KMS-11 (cell line): ENCODE data around the gene PHACTR1.

ENCODE experiments used
- H2AFZ ChIP-seq: fragments of 200-600 bp; sonication (generic); 2 replicates; pipeline ENCODE4 v1.6.1; 2016; ENCODE audit warnings: antibody characterized with exemption, mixed run types, low read depth
- H3K27ac ChIP-seq: fragments of 200-600 bp; sonication (generic); 2 replicates; pipeline ENCODE4 v1.6.1; 2016; ENCODE audit warnings: mild to moderate bottlenecking, mixed run types
- H3K27me3 ChIP-seq: fragments of 200-600 bp; sonication (generic); 2 replicates; pipeline ENCODE4 v1.6.1; 2017; ENCODE audit warnings: mild to moderate bottlenecking, low read depth, mixed run types, moderate library complexity; ENCODE audit not compliant: insufficient read depth
- H3K36me3 ChIP-seq: fragments of 200-600 bp; sonication (generic); 2 replicates; pipeline ENCODE4 v1.6.1; 2017; ENCODE audit warnings: mild to moderate bottlenecking, mixed run types; ENCODE audit not compliant: insufficient read depth
- H3K4me1 ChIP-seq: fragments of 200-600 bp; sonication (generic); 2 replicates; pipeline ENCODE4 v1.6.1; 2016; ENCODE audit warnings: mild to moderate bottlenecking, low read depth, mixed run types; ENCODE audit not compliant: poor library complexity, severe bottlenecking
- H3K4me2 ChIP-seq: fragments of 200-600 bp; sonication (generic); 2 replicates; pipeline ENCODE4 v1.7.0; 2016; ENCODE audit warnings: mild to moderate bottlenecking, mixed run types
- H3K4me3 ChIP-seq: fragments of 200-600 bp; sonication (generic); IDR thresholded peaks from 2 replicates; pipeline ENCODE4 v1.6.1; 2017; ENCODE audit warnings: low read depth, low read length, mixed read lengths; ENCODE audit not compliant: insufficient read depth
- H3K79me2 ChIP-seq: fragments of 200-600 bp; sonication (generic); 2 replicates; pipeline ENCODE4 v1.6.1; 2016; ENCODE audit warnings: low read depth, mixed run types; ENCODE audit not compliant: insufficient read depth
- H3K9ac ChIP-seq: fragments of 200-600 bp; sonication (generic); 2 replicates; pipeline ENCODE4 v1.6.1; 2016; ENCODE audit warnings: mild to moderate bottlenecking, mixed run types
- H4K20me1 ChIP-seq: fragments of 200-600 bp; sonication (generic); 2 replicates; pipeline ENCODE4 v1.6.1; 2016; ENCODE audit warnings: mild to moderate bottlenecking, mixed run types; ENCODE audit not compliant: insufficient read depth
- CTCF ChIP-seq: fragments of 200-600 bp; sonication (generic); conservative IDR thresholded peaks from 2 replicates; pipeline ENCODE4 v1.6.1; 2017; ENCODE audit warnings: low read depth, mild to moderate bottlenecking, antibody characterized with exemption, low read length, moderate library complexity, mixed read lengths

The PHACTR1 gene

GRCh38 chr6:13012977-13013680, 296.6 kb downstream of the PHACTR1 start:
- Histone ChIP-seq H3K27me3 (no peaks in the 10 kb centered on the region), H3K9ac (no peak overlapping the region), H3K4me2 (no peak overlapping the region)

GRCh38 chr6:13013681-13014503, 297.3 kb downstream of the PHACTR1 start:
- Histone ChIP-seq H3K36me3 (no peaks in the 10 kb centered on the region), H3K9ac (no peak overlapping the region), H3K4me1 (no peaks in the 10 kb centered on the region), H3K4me3 (no peak overlapping the region), H3K27me3 (no peaks in the 10 kb centered on the region), H3K27ac (no peak overlapping the region), H3K4me2 (no peak overlapping the region), H4K20me1 (no peaks in the 10 kb centered on the region), H3K79me2 (no peaks in the 10 kb centered on the region), H2AFZ (no peak overlapping the region)
- no peak for TF ChIP-seq CTCF

More at GRCh38 chr6:13012977-13013680, 296.6 kb downstream of the PHACTR1 start:
- no peaks in the 10 kb centered on the region for H3K36me3 ChIP-seq
- no peak for TF ChIP-seq CTCF
- H4K20me1 ChIP-seq, result no peaks in the 10 kb centered on the region
- H3K4me1 ChIP-seq, result no peaks in the 10 kb centered on the region
- no peak overlapping the region for H3K27ac ChIP-seq
- no peak overlapping the region for H2AFZ ChIP-seq
- no peaks in the 10 kb centered on the region for H3K79me2 ChIP-seq
- no peak overlapping the region for H3K4me3 ChIP-seq

- Histone ChIP-seq H3K27me3 (no peaks in the 10 kb centered on the region), H3K36me3 (no peaks in the 10 kb centered on the region), H3K9ac (no peak overlapping the region), H4K20me1 (no peaks in the 10 kb centered on the region), H3K79me2 (no peaks in the 10 kb centered on the region), H3K4me2 (no peak overlapping the region), H3K4me1 (no peaks in the 10 kb centered on the region), H3K4me3 (no peak overlapping the region), H2AFZ (no peak overlapping the region), H3K27ac (no peak overlapping the region)
- no peak for TF ChIP-seq CTCF
Measured at GRCh38 chr6:13014504-13015378, 298.2 kb downstream of the PHACTR1 start.

GRCh38 chr6:13015379-13015681, 298.8 kb downstream of the PHACTR1 start:
- Histone ChIP-seq H3K27ac (no peak overlapping the region), H4K20me1 (no peaks in the 10 kb centered on the region), H3K4me3 (no peak overlapping the region), H3K27me3 (no peaks in the 10 kb centered on the region), H2AFZ (no peak overlapping the region), H3K4me2 (no peak overlapping the region), H3K79me2 (no peaks in the 10 kb centered on the region), H3K4me1 (no peaks in the 10 kb centered on the region), H3K36me3 (no peaks in the 10 kb centered on the region), H3K9ac (no peak overlapping the region)
- TF ChIP-seq CTCF, result no peak
